K562 (cell line): ENCODE data around the gene ALOX5. TPM values are rescaled to one million over a fixed set of nuclear protein-coding genes. Genes with fewer than 3 reads are reported as not detected.

Experiments
- ATAC-seq: fragments of 200-7000 bp; cut with Tn5 transposase; 3 replicates; pipeline ENCODE4 v1.9.1; 2020; ENCODE audit warnings: moderate library complexity
- BruUV-seq: library from RNA; stranded (reverse); fragments of 400-500 nt; replicated peaks from 2 replicates; lab custom pipeline; 2021; lab: Mats Ljungman, UMichigan
- CTCF ChIA-PET: fragments of 300-600 bp; formaldehyde crosslinking; extraction: SDS; loops from one replicate; lab custom pipeline; 2021; ENCODE audit warnings: low intra/inter-chr PET ratio; lab: Yijun Ruan, JAX
- POLR2A ChIA-PET: fragments of 300-600, 350-650 bp; sonication (Branson Sonifier 250); formaldehyde crosslinking; extraction: SDS; loops from one replicate; lab custom pipeline; 2021; ENCODE audit warnings: antibody characterized with exemption, inconsistent platforms; lab: Yijun Ruan, JAX
- DNase-seq, 4 experiments: peaks; one replicate each; pipeline versions ENCODE4 v3.0.0 to v3.0.0-alpha.2; 2011 to 2018; ENCODE audit warnings: low spot score in 3 of 4, mixed read lengths in 3 of 4; ENCODE audit errors: extremely low read depth in 1 of 4
- FAIRE-seq: peaks from 2 replicates; lab custom pipeline; 2011; peaks lifted over from hg19 to GRCh38; lab: Jason Lieb, UNC
- H2AFZ ChIP-seq: 2 replicates; pipeline ENCODE4 v1.6.0; 2011; ENCODE audit warnings: low read depth, low read length, control low read depth, inconsistent platforms
- H3K27ac ChIP-seq: fragments of 200-600 bp; 3 replicates; pipeline ENCODE4 v1.8.0; 2011; ENCODE audit warnings: low read depth, mild to moderate bottlenecking, control low read depth, inconsistent platforms, low read length, moderate library complexity, mixed read lengths; ENCODE audit errors: extremely low read depth
- H3K27me3 ChIP-seq, 2 experiments: fragments of 300-600 bp in 1 of 2; 2 replicates in 1 of 2; 3 replicates in 1 of 2; pipeline versions ENCODE4 v1.6.0 to v1.8.0; 2011; ENCODE audit warnings: inconsistent platforms in 2 of 2, low read length in 2 of 2, mild to moderate bottlenecking in 1 of 2, mixed read lengths in 1 of 2, moderate library complexity in 1 of 2; ENCODE audit not compliant: control insufficient read depth in 2 of 2, insufficient read depth in 2 of 2
- H3K36me3 ChIP-seq: fragments of 300-600 bp; 3 replicates; pipeline ENCODE4 v1.8.0; 2011; ENCODE audit warnings: mild to moderate bottlenecking, low read length, inconsistent platforms; ENCODE audit not compliant: control insufficient read depth, insufficient read depth
- H3K4me1 ChIP-seq, 2 experiments: fragments of 200-600 bp in 1 of 2; replicated peaks in 1 of 2; 2 replicates in 1 of 2; 3 replicates in 1 of 2; pipeline versions ENCODE4 v1.5.1 to v1.8.0; 2011; ENCODE audit warnings: inconsistent platforms in 2 of 2, low read length in 2 of 2, mild to moderate bottlenecking in 1 of 2, mixed read lengths in 1 of 2, moderate library complexity in 1 of 2; ENCODE audit not compliant: control insufficient read depth in 2 of 2, insufficient read depth in 2 of 2
- H3K4me2 ChIP-seq: 2 replicates; pipeline ENCODE4 v1.6.1; 2011; ENCODE audit warnings: low read length, control low read depth, inconsistent platforms, mixed read lengths; ENCODE audit not compliant: insufficient read depth
- H3K4me3 ChIP-seq: fragments of 200-600 bp; sonication (generic), shearing (Covaris generic); 2 replicates; pipeline ENCODE4 v1.5.1; 2016; ENCODE audit warnings: control low read depth, inconsistent platforms
- H3K79me2 ChIP-seq: fragments of 200-600 bp; 3 replicates; pipeline ENCODE4 v1.8.0; 2011; ENCODE audit warnings: low read length, inconsistent platforms; ENCODE audit not compliant: control insufficient read depth, insufficient read depth
- H3K9ac ChIP-seq, 2 experiments: 2 replicates each; pipeline versions ENCODE4 v1.6.0 to v1.6.1; 2011; ENCODE audit warnings: low read depth in 2 of 2, low read length in 2 of 2, control low read depth in 1 of 2, inconsistent platforms in 1 of 2, mild to moderate bottlenecking in 1 of 2, mixed read lengths in 1 of 2; ENCODE audit not compliant: insufficient read depth in 1 of 2
- H3K9me1 ChIP-seq: one replicate; pipeline ENCODE4 v1.6.0; 2011; ENCODE audit warnings: inconsistent platforms, mild to moderate bottlenecking, low read length, moderate library complexity; ENCODE audit not compliant: control insufficient read depth, insufficient read depth
- H3K9me3 ChIP-seq: replicated peaks from 2 replicates; pipeline ENCODE4 v1.5.1; 2011; ENCODE audit warnings: low read depth, low read length, inconsistent platforms; ENCODE audit not compliant: control insufficient read depth, insufficient read depth
- H4K20me1 ChIP-seq: replicated peaks from 2 replicates; pipeline ENCODE4 v1.6.1; 2011; ENCODE audit warnings: low read length, inconsistent platforms, mixed read lengths; ENCODE audit not compliant: control insufficient read depth, insufficient read depth
- CGGBP1 ChIP-seq: fragments of 250-450 bp; sonication (Bioruptor Pico); IDR thresholded peaks from 2 replicates; pipeline ENCODE4 v1.9.0; 2021; ENCODE audit warnings: mild to moderate bottlenecking
- MGA ChIP-seq: fragments of 450-650 bp; IDR thresholded peaks from 2 replicates; pipeline ENCODE4 v1.6.1; 2016; ENCODE audit warnings: mild to moderate bottlenecking, moderate library complexity
- ZBTB34 ChIP-seq: fragments of 250-450 bp; sonication (Bioruptor Pico); IDR thresholded peaks from 2 replicates; pipeline ENCODE4 v1.8.0; 2021; ENCODE audit warnings: mild to moderate bottlenecking, moderate library complexity
- ZBTB9 ChIP-seq: fragments of 450-650 bp; formaldehyde crosslinking; IDR thresholded peaks from 2 replicates; pipeline ENCODE4 v1.4.0; 2020; ENCODE audit warnings: mild to moderate bottlenecking, moderate library complexity
- WGBS: fragments of 100-300 bp; shearing (Covaris generic); methylation state at CpG from one replicate; pipeline ENCODE4 v1.1.6; 2016; ENCODE audit warnings: low coverage, mixed read lengths; ENCODE audit not compliant: insufficient coverage; ENCODE audit errors: missing lambda C conversion rate; 5-methylcytosine and 5-hydroxymethylcytosine counted together
- in situ Hi-C: fragments of 300-500 bp; cut with MboI; formaldehyde crosslinking; loops from 4 replicates; pipeline ENCODE4 v1.15.0; 2018; ENCODE audit warnings: inconsistent platforms, mixed read lengths
- intact Hi-C: fragments of 100-400 bp; cut with micrococcal nuclease; formaldehyde crosslinking; loops from 2 replicates; pipeline ENCODE4 v1.14.2; 2022
- polyA plus RNA-seq, 8 experiments: library from polyadenylated mRNA; depleted of rRNA in 4 of 8; stranded (reverse) in 5 of 8; unstranded in 3 of 8; fragments of >200 nt; fragmentation: Nextera tagmentation in 2 of 8; fragmentation: Illumina TruSeq in 1 of 8; extraction: Ambion mirVana in 2 of 8; extraction: Trizol in 1 of 8; gene quantifications; 2 replicates each; pipeline versions ENCODE4 v1.2.1 to v1.2.3, GENCODE V29; 2011 to 2014; ENCODE audit warnings: inconsistent platforms in 1 of 8, missing spikeins in 1 of 8
- total RNA-seq, 7 experiments: library from RNA; depleted of rRNA in 6 of 7; stranded (reverse); fragments of >200 nt in 6 of 7; fragmentation: Illumina TruSeq in 2 of 7; extraction: Trizol in 2 of 7; gene quantifications; 2 replicates each; pipeline versions ENCODE4 v1.2.1 to v1.2.3, GENCODE V29; 2011 to 2021; ENCODE audit warnings: low replicate concordance in 1 of 7

The ALOX5 gene
- total and polyA plus RNA-seq, 9 of the 15 experiments (the other 6 are each of a cell fraction or from before 2014, with no cell fraction given), result 0.10 to 2.4 (median 1.4) TPM

GRCh38 chr10:45444022-45444421 is 70.0 kb downstream of the ALOX5 start:
- ATAC-seq, result no peak
- H3K4me2 ChIP-seq, result no peak overlapping the region
- H4K20me1 ChIP-seq, result no peaks in the 10 kb centered on the region
- no peak overlapping the region for H2AFZ ChIP-seq
- no peaks in the 10 kb centered on the region; a peak in 1 of 5 replicates for H3K27me3 ChIP-seq
- no peak overlapping the region for H3K4me3 ChIP-seq
- H3K9me1 ChIP-seq, result no peaks in the 10 kb centered on the region
- no peaks in the 10 kb centered on the region for H3K36me3 ChIP-seq
- CTCF ChIA-PET, result no interaction called here
- 49% methylated on average over 12 of the region's 24 CpGs for WGBS
- no TSS peak for BruUV-seq
- no peak for DNase-seq
- in situ Hi-C loops, result no loop called here
- intact Hi-C loops, result no loop called here
- POLR2A ChIA-PET, result interaction anchor here (0.9 kb wide), 1 partner anchor 14 kb away, joined by 5 read pairs; no protein-coding TSS in a partner anchor
- H3K79me2 ChIP-seq, result no peaks in the 10 kb centered on the region
- 0 out of 4 replicates have a peak overlapping the region, but pooled peaks of 1 of the 2 experiments have one; percentile 18 for H3K9ac ChIP-seq
- FAIRE-seq, result no peak
- no peak overlapping the region for H3K27ac ChIP-seq
- peaks cover 2 to 36% of the 10 kb centered on the region in 2 experiments; a peak in 4 of 5 replicates for H3K4me1 ChIP-seq
- no peaks in the 10 kb centered on the region for H3K9me3 ChIP-seq
- TF ChIP-seq ZBTB9 (CRISPR knock-in tag) (no peak), MGA (no peak), ZBTB34 (CRISPR knock-in tag) (no peak), CGGBP1 (CRISPR knock-in tag) (no peak)
